GM19455 (cell line): ENCODE data around the gene CMIP.

ENCODE experiments used
- ATAC-seq: cut with Tn5 transposase; IDR thresholded peaks from one replicate; pipeline ENCODE4 v1.9.1; 2021; ENCODE audit not compliant: unreplicated experiment

The CMIP gene

DNA sequence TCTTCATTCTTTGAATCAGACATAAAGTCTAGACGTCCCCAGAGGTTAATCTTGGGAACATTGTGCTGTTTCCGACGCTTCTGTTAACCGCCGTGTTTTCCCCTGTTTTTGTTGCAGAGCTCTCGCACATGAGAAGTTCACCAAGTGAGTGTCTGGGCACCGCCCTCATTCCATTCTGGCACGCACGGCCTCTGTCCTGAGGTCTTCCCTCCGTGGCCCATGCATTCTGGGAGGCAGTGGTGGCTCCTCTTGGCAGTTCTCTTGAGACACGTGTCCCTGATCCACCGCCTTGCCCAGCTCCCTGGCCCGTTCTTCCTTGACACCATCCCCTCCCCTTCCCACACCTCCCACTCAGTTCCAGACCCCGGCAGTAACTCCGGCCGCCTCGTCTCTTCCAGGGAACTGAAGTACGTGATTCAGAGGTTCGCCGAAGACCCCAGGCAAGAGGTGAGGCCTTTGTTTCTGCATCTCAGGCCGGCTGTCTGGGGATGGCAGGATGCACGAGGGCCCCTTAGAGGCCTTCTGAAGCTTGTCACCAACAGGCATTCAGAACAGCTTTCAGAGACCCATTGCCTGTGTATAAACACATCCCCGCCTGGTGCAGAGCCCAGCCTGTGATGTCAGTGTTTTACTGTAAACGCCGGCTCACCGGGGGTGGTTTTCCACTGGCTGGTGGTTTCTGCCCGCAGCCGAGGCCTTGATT is 248.6 kb downstream of the CMIP start:
- ATAC-seq, result no peak

DNA sequence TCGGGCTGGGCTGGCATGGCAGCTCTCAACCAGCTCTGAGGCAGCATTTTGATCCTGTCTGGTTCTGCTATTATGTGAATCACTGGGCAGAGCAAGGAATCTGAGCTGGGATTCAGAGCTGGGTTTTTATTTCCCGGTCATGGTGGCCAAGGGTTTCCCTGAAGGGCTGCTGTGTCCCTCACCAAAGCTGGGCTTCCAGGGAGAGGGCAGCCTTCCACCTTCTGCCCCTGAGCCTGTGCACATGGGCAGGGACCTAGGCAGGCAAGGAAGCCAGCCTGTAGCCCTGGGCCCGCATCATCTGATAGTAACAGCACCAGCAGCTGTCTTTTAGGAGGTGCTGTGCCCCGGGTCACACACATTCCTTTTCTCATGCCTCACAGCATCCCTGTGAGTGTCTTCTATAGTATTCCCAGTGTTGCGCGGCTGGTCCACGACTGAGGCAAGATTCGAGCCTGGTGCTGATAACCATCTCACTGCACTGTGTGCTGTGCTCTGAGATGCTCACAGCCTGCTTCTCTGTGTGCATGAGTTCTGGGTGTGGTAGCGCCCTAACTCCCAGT is 249.2 kb downstream of the CMIP start:
- ATAC-seq, result no peak

DNA sequence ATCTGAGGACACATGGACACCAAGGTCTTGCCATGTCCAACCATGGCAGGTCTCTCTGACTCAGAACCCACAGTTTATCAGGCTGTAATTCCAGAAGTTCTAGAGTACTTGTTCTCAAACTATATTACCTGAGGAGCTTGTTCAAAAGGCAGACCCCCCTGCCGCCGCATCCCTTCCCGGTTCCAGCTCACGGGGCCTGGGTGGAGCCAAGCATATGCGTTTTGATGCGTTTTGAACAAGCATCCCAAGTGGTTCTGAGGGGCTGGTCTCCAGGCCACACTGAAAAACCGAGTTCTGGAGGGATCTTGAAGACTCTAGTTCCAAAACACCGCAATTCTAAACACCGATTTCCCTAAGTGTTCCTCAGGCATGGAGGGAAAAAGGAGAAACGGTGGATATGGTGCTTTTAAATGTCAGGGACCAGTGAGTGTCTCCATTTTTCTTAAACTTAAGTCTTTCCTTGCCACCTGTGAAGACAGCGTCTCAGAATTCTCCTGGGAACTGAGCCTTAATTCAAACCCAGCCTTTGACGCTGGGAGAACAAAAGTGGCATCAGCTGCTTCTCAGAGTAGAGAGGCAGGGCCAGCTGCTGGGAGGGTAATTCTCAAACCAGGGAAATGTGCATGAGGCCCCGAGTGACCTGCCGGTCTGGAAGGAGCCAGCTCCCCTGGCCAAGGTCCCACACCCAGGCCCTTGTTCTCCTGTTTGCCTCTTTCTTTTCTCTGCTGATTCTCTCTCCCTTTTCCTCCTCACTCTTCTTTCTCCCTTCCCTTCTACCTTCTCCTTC is 250.1 kb downstream of the CMIP start:
- ATAC-seq, result no peak

DNA sequence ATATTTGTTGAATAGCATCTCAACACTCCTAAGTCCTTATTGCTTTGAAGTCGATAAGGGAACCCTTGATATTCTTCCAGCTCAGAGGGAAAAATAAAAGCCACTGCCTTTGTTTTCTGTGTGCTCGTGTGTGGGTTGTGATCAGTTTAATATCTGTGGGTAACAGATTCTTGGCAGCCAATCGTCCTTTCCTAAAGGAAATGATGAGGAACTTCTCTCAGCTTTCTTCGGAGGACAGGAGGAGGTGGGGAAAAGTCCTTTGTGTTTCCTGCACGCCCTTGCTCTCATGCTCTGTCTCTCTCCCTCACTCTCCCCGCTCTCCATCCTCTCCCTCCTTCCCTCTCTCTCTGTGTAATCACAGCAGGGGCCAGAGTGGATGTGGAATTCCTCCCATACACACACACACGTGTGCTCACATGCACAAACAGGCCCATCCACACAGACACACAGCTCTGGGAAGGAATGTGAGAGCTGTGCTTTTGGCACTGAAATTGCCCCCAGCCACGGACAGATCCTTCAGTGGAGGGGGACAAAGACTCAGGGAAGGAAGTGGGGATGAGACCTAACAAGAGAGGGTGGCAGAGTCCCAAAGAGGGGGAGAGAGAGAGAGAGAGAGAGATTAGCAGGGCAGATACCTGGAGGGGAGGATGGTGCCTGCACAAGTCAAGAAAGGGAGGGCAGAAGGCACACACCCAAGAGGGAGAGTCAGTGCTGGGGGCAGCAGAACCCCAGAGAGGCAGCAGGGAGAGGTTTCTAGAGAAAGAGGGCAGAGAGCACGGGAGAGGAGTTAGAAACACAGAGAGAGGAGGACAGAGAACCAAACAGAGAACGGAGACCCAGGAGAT is 250.9 kb downstream of the CMIP start:
- ATAC-seq, result no peak

DNA sequence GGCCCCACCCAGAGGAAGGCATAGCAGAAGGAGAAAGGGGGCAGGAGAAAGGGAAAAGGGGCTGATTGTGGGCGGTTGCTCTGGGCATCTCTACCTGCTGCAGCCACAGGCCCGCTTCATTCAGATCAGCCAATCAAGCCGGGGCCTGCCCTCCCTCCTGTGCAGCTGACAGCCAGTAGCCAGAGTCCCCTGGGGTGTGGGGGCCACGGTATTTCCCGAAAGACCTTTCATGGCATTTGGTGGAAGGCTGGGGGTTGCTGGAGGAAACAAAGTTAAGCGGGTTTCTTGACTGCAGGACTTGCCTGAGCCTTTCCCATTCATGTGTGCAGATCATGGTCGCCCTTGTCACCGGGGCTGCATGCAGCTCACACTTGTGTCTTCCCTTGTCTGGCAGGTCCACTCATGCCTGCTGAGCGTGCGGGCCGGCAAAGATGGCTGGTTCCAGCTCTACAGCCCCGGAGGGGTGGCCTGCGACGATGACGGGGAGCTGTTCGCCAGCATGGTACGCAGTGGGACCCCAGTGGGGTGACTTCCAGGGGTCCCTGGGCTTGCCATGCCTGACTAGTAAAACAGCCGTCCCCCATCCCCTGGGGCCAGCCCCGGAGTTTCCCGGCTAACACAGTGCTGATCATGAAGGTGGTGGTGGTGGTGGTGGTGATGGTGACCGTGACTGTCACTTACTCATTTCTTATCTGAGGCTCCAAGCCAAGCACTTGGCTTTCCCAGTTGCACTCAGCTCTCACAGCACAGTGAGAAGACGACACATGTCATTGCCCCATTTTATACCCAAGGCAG is 251.8 kb downstream of the CMIP start:
- no peak for ATAC-seq

DNA sequence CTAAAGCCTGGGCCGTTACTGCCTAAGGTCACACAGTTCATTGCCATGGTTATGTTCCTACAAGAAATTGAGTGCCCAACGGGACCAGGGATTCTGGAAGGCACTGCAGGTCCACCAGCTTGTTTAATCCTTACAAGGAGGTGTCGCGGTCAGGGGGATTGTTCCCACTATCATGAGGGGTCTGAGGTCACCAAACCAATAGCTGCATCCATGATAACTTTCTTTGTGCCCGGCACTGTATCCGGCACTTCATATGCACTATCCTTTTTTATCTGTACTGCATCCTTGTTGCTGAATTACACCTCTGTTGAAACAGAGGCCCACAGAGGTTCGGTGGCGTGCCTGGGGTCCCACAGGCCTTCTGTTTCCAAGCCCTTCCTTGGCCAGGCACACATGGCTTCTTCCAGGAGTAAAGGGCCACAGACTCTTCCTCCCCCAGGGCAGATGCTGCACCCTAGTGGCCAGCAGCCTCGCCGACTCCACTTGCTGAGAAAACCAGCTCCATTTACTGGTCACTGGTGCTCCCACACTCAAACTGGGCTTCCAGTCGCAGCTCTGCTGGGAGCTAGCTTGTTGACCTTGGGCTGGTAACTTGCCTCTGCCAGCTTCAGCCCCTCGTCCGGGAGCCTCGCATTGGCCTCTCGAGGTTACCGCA is 252.5 kb downstream of the CMIP start:
- no peak for ATAC-seq

DNA sequence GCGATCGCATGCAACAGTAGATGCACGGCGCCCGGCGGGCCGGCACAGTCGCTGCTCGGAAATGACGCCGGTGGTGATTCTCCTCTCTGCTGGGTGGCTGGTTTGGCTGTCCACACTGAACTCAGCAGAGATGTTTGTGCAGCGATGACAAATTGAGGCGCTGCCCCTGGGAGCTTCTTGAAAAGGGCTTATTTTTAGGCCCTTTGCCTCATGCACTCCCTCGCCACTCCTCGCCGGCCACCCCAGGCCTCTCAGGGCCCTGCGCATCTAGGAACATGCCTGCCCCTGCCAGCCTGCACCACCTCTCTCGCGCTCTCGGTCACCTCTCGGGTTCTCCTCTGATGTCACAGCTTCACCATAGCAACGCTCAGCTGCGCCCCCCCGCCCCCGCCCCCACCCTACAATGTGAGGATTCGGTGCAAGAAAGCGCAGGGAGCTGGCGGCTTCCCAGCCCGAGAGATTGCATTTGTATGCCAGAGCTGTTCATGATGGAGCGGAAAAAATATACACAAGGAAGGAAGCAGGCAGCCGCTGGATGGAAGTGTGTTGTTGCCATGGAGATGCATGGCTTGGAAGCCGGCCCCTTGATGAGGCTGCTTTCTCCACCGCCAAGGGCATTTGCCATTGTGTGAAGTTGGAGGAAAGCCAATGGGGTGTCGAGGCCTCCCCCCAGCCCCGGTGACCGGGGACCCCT is 253.2 kb downstream of the CMIP start:
- ATAC-seq, result no peak

DNA sequence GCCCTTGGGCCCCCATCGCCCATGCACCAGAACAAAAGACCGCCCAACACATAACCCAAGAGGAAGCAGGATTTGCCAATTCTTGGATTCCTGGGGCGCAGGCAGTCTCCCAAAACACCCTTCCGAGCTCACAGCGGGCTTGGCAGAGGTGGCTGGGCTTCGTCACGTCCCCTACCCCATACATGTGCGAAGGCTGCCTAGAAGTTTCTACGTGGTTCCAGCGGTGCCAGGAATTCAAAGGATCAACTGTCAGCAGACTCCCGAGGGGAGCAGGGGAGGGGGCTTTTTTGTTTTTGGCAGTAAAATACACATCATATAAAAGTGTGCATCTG is 253.7 kb downstream of the CMIP start:
- no peak for ATAC-seq

DNA sequence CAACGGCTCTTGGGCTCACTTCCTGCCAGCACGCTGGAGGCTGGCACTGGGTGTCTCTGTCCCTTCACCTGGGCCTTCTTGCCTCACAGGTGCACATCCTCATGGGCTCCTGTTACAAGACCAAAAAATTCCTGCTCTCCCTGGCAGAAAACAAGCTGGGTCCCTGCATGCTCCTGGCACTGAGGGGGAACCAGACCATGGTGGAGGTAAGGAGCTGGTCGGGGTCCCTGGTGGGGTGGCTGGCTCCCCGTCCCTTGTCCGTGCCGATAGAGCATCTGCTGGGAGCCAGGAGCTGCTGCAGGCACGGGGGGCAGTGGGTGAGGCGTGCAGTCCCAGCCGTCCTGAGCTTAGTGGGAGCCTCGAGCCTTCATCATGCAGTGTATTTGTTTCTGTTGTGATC is 255.0 kb downstream of the CMIP start:
- ATAC-seq, result no peak

DNA sequence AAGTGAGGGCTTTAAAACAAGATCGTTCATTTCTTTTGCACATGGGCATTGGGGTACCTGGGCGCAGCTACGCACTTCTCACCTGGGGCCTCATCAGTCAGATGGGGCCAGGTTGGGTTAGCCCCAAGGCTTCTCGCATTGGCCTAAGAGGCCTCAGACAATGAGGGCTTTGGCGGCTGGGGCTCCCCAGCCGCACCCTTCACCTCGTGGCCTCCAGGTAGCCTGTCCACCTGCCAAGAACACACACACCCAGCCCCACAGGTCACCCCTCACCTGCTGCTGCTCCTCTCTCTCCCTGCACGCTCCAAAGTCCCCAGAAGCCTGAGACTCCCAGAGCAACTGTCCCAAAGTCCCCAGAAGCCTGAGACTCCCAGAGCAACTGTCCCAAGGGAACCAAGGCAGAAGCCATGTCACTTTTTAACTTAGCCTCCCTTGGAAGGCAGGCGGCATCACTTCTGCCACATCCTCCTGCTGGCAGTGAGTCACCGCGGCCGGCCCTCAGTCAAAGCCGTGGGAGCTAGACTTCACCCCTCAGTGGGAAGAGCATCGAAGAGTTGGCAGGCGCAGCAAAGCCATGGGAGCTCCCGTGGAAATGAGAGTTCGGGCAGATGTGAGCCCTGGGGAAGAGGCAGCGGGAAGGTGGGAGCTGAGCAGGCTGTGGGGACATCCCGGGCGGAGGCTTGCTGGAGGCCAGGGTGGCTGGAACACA is 255.6 kb downstream of the CMIP start:
- ATAC-seq, result no peak

DNA sequence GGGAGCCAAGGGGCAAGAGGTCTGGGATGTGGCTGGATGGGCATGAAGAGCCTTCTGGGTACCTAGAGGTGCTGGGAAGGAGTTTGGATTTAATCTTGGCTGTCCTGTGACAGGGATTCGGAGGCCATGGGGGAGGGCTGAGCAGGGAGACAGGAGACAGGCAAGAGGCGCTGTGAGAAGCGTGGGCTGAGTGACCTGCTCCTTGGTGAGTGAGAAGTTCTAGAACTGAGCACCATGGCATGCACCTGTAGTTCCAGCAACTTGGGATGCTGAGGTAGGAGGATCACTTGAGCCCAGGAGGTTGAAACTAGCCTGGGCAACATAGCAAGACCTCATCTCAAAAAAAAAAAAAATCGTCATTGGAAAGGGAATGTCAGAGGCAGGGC is 256.2 kb downstream of the CMIP start:
- no peak for ATAC-seq

DNA sequence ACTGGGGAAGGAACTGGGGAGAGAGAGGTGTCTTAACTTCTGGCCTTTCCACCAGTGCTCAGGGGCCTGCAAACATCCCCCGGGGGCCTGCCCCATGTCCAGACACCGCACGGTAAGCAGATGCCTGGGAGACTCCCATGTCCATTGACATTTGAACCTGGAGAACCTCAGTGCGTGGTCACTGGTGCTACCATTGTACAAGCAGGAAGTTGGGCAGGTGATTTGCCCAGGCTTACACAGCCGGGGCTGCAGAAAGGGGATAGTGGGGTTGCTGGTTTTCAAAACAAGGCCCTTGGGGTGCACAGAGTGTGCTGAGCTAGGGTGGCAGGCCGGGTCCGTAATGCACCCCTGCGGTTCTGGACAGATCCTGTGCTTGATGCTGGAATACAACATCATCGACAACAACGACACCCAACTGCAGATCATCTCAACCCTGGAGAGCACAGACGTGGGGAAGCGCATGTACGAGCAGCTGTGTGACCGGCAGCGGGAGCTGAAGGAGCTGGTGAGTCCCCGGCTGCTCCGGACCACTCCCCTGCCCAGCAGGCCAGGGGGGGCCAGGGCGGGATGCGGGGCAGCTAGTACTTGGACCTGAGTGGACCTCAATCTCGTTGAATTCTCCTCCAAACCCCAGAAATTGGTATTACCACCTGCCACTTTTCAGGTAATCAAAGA is 256.8 kb downstream of the CMIP start:
- no peak for ATAC-seq

DNA sequence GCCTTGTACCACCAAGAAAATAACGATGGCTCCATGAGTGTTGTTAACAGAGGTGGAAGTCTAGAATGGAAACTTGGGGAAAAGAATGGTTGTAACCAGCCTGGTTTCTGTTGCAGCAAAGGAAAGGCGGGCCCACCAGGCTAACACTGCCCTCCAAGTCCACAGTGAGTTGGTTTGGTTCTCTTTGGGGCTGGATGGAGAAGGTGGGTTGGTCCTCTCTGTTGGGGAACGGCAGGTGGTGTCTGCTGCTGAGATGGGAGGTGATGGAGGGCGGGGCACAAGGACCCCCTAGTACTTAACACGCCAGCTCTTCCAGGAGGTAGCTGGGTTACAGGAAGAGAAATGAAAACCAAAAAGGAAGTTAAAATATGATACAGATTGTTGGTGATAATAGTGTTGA is 257.9 kb downstream of the CMIP start:
- ATAC-seq, result no peak

DNA sequence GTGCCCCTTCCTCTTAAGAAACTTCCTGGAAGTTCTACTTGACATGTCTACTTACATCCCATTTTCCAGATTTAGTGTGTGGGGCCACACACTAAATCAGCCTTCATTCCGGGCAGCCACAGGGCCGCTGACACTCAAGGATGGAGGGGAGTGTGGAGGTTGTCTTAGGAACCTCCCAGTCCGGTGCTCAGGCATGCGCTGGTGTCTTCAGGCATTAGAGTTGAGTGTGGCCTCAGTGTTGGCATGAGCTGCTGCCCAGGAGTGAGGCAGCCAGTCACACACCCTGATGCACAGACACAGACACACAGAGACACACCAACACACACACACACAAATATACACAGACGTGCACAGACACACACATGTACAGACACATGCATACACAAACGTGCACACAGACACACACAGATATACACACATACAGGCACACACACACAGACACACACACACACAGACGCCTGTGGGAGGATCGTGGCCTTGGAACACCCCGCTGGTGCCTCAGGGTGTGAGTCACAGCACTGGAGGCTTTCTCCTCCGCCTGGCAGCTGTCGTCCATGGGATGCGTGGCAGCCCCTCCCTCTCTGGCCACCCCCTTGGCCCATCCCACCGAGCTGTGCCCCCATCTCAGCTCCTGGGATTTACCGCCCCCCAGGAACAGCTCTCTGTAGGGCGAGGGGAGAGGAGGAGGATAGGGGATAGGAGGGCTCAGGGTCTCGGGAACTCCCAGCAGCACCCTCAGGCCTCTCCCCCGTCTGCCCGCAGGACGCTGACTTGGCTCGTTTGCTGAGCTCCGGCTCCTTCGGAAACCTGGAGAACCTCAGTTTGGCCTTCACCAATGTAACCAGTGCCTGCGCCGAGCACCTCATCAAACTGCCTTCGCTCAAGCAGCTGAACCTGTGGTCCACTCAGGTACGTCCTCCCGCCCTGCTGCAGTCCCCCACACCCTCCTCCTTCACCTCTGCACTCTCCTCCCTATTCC is 258.9 kb downstream of the CMIP start:
- ATAC-seq, result no peak

DNA sequence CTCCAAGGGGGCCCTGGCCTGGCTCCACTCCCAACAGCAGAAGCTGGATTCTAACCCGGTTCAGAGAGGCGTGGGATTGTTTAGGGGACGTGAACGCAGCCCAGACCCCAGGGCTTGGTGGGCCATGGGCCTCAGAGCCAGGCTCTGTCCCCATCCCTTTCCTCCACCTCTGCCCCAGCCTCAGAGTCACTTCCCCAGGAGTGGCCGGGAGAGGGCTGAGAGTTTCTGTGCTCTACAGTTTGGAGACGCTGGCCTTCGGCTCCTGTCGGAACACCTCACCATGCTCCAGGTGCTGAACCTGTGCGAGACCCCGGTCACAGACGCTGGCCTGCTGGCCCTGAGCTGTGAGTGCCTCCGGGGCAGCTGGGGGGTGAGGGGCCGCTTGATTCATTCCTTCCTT is 260.7 kb downstream of the CMIP start:
- ATAC-seq, result no peak

DNA sequence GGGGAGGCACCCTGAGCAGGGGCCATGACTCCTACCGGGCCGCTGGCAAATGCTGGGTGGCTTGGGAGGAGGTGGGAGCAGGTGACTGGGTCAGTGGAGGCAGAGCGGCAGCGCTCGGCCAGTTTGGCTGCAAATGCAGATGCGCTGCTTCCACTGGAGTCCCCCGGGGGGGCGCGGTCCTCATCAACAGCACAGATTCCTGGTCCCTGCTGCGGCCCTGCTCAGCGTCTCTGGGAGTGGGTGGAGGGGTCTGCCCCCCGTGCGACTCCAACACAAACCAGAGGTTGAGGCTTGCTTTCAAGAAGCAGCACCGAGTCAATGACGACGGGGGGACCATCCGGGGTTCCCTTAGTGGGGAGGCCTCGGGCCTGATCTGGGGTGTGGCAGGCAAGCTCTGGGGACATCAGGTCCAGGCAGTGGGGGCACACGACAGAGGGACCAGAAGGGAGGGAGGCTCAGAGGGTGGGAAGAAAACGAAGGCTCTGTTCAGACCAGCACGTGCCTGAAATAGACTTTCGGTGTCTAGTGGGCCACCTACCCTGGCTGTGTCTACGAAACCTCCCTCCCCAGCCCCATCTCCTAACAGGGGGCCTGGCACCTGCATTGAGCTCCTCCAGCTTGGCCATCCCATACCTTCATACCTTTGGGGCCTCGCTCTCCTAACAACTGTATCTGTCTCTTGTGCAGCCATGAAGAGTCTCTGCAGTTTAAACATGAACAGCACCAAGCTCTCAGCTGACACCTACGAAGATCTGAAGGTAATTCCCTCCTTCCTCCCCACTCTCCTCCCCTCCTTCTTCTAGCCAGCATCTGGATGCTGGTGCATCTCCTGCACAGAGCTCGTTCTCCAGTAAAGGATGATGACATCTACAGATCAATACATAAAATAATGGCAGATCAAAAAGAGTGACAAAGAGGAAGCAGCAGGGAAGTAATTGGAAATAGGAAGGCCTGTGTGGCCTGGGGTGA is 262.0 kb downstream of the CMIP start:
- ATAC-seq, result no peak
